Transverse colon (tissue), 4 donors: Measurements from ENCODE around the gene GCC2. TPM values are rescaled to one million over a fixed set of nuclear protein-coding genes. Genes with fewer than 3 reads are reported as not detected.

Experiments used
- DNase-seq: peaks from one replicate; pipeline ENCODE4 v3.0.0-alpha.2; 2019
- H3K27ac ChIP-seq, 4 donors: fragments of 200-600 bp; sonication (generic); 2 replicates each; pipeline ENCODE4 v1.5.1; 2016 to 2018; ENCODE audit warnings: inconsistent platforms in 4 of 4
- H3K27me3 ChIP-seq: fragments of 200-600 bp; sonication (generic); 2 replicates; pipeline ENCODE4 v1.5.1; 2017; ENCODE audit warnings: inconsistent platforms
- H3K36me3 ChIP-seq, 4 donors: fragments of 200-600 bp; sonication (generic); 2 replicates each; pipeline ENCODE4 v1.5.1; 2017 to 2019; ENCODE audit warnings: inconsistent platforms in 4 of 4
- H3K4me1 ChIP-seq, 4 donors: fragments of 200-600 bp; sonication (generic); 2 replicates each; pipeline ENCODE4 v1.5.1; 2017 to 2020; ENCODE audit warnings: inconsistent platforms in 4 of 4
- H3K4me3 ChIP-seq, 4 donors: fragments of 200-600 bp; sonication (generic); 1 replicate in 1 of 4; 2 replicates in 3 of 4; pipeline versions ENCODE4 v1.5.1 to v1.6.1; 2017 to 2019; ENCODE audit warnings: inconsistent platforms in 4 of 4
- H3K9me3 ChIP-seq, 2 donors: fragments of 200-600 bp; sonication (generic); 2 replicates each; pipeline ENCODE4 v1.5.1; 2017 to 2019; ENCODE audit warnings: inconsistent platforms in 2 of 2
- EP300 ChIP-seq: sonication (generic); formaldehyde crosslinking; IDR thresholded peaks from one replicate; pipeline ENCODE4 v1.6.1; 2017; ENCODE audit warnings: antibody characterized with exemption, low read depth
- POLR2A ChIP-seq: fragments of 450-650 bp; IDR thresholded peaks from one replicate; pipeline ENCODE4 v1.6.1; 2016; ENCODE audit warnings: antibody characterized with exemption, mild to moderate bottlenecking, moderate library complexity
- POLR2AphosphoS5 ChIP-seq, 3 donors: sonication (generic); formaldehyde crosslinking; IDR thresholded peaks; one replicate each; pipeline ENCODE4 v1.6.1; 2016; ENCODE audit warnings: antibody characterized with exemption in 3 of 3
- WGBS, 2 donors: methylation state at CpG; one replicate each; pipeline ENCODE4 v1.1.5; 2018; ENCODE audit warnings: low coverage in 1 of 2; 5-methylcytosine and 5-hydroxymethylcytosine counted together
- in situ Hi-C, 4 donors: fragments of 200-750 bp; cut with MboI; loops; one replicate each; pipeline versions ENCODE4 v1.15.0 to v1.15.1; 2017; ENCODE audit warnings: low sequenced_read_pairs in 3 of 4, low pct_ligation_motif_present in 1 of 4, low pct_unique_long_range_greater_than_20kb in 1 of 4
- intact Hi-C: fragments of 100-400 bp; cut with DNase I; formaldehyde crosslinking; loops from one replicate; pipeline ENCODE4 v1.15.1; 2023; ENCODE audit warnings: low total_unique reads
- total RNA-seq, 4 donors: library from RNA; depleted of rRNA; stranded (reverse); fragments of >200 nt; gene quantifications; one replicate each; pipeline ENCODE4 v1.1.0, GENCODE V29; 2016
- TF ChIP-seq, protein P1 (sequence below), 5 experiments: fragments of 200-600 bp in 3 of 5; fragments of 450-650 bp in 2 of 5; sonication (generic) in 3 of 5; IDR thresholded peaks; 1 replicate in 2 of 5; 2 replicates in 3 of 5; pipeline ENCODE4 v1.5.1; 2016 to 2017; ENCODE audit warnings: antibody characterized with exemption in 5 of 5, inconsistent platforms in 3 of 5, mild to moderate bottlenecking in 2 of 5, moderate library complexity in 1 of 5

GCC2 gene
- total RNA-seq, 4 donors from 2014 or later, result 27.5 to 120 (median 75.9) TPM

DNA sequence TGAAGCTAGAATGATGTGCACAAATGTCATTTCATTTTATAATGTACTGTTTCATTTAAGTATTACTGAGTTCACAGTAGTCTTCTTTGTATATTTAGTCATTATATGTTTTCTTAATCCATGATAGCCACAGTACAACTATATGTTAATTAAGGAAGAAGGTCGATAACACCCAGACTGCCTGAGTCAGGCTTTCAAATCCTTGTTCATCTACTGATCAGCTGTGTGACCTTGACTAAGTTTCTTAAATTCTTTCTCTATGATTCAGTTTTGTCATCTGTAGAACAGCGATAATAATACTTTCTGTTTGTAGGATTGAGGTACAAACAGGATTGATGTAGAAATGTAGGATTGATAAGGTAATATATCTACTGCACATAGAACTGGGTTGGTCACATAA lies 5.4 kb downstream of the GCC2 start:
- H3K36me3 ChIP-seq, result peaks cover 0 to 67% (median 26%) of the 10 kb centered on the region in 4 donors
- H3K4me3 ChIP-seq, result no peak overlapping the region
- in situ Hi-C loops, result loop anchor here in 1 of 4 donors (25.0 kb wide), 1 partner anchor 133 kb away; no protein-coding TSS in a partner anchor
- no peak overlapping the region for H3K27ac ChIP-seq
- intact Hi-C loops, result no loop called here
- H3K9me3 ChIP-seq, result peaks cover 4% of the 10 kb centered on the region in 2 donors
- peaks cover 0 to 32% (median 14%) of the 10 kb centered on the region in 4 donors for H3K4me1 ChIP-seq
- 85 to 88% methylated on average over 2 of the region's 2 CpGs for WGBS, 2 donors
- H3K27me3 ChIP-seq, result no peaks in the 10 kb centered on the region
- no peak for DNase-seq
- TF ChIP-seq, protein P1, sequence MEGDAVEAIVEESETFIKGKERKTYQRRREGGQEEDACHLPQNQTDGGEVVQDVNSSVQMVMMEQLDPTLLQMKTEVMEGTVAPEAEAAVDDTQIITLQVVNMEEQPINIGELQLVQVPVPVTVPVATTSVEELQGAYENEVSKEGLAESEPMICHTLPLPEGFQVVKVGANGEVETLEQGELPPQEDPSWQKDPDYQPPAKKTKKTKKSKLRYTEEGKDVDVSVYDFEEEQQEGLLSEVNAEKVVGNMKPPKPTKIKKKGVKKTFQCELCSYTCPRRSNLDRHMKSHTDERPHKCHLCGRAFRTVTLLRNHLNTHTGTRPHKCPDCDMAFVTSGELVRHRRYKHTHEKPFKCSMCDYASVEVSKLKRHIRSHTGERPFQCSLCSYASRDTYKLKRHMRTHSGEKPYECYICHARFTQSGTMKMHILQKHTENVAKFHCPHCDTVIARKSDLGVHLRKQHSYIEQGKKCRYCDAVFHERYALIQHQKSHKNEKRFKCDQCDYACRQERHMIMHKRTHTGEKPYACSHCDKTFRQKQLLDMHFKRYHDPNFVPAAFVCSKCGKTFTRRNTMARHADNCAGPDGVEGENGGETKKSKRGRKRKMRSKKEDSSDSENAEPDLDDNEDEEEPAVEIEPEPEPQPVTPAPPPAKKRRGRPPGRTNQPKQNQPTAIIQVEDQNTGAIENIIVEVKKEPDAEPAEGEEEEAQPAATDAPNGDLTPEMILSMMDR (IDR thresholded peaks at IDR 0.05), result no peak
- TF ChIP-seq POLR2AphosphoS5 (IDR thresholded peaks at IDR 0.05) (no peak), POLR2A (no peak), EP300 (no peak)

DNA sequence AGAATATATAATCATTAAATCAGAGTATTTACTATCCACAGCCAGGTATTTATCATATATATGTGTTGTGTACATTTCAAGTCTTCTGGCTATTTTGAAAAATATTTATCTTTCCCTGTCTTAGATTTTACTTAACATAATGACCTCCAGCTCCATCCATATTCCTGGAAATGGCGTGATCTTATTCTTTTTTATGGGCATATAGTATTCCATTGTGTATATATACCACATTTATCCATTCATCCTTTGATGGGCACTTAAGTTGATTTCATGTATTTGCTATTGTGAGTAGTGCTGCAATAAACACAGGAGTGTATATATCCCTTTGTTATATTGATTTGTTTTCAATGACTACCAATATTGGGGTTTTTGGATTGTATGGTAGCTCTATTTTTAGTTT lies 6.6 kb downstream of the GCC2 start:
- Histone ChIP-seq H3K27me3 (no peaks in the 10 kb centered on the region), H3K9me3 (peaks cover 4% of the 10 kb centered on the region in 2 donors), H3K4me1 (peaks cover 0 to 32% (median 5%) of the 10 kb centered on the region in 4 donors), H3K36me3 (peaks cover 0 to 67% (median 26%) of the 10 kb centered on the region in 4 donors), H3K4me3 (no peak overlapping the region), H3K27ac (no peak overlapping the region)
- DNase-seq, result no peak
- in situ Hi-C loops, result loop anchor here in 1 of 4 donors (25.0 kb wide), 1 partner anchor 132 kb away; no protein-coding TSS in a partner anchor
- intact Hi-C loops, result no loop called here
- TF ChIP-seq POLR2AphosphoS5 (IDR thresholded peaks at IDR 0.05), result no peak
- TF ChIP-seq POLR2A, result no peak
- TF ChIP-seq, protein P1 (IDR thresholded peaks at IDR 0.05), result no peak
- TF ChIP-seq EP300, result no peak
- 92 to 96% methylated on average over 1 of the region's 1 CpG for WGBS, 2 donors

DNA sequence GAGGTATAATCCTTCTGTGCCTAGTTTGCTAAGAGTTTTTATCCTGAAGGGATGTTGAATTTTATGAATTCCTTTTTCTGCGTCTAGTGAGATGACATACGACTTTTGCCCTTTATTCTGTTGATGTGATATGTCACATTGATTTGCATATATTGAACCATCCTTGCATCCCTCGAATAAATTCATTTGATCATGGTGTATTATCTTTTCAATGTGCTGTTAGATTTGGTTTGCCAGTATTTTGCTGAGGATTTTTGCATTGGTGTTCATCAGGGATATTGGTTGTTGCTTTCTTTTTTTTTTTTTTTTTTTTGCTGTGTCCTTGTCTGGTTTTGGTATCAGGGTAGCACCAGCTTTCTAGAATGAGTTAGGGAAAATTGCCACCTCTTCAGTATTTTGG lies 9.1 kb downstream of the GCC2 start:
- intact Hi-C loops, result no loop called here
- WGBS, 2 donors, result 92% methylated on average over 3 of the region's 3 CpGs

DNA sequence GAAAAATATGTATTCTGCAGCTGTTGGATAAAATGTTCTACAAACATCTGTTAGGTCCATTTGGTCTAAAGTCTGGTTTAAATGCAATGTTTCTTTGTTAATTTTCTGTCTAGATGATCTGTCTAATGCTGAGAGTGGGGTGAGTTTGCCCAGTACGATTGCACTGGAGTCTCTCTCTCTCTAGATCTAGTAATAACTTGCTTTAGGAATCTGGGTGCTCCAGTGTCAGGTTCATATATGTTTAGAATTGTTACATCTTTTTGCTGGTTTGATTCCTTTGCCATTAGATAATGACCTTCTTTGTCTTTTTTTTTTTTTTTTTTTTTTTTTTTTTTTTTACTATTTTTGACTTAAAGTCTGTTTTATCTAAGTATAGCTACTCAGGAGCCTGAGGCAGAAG lies 10.4 kb downstream of the GCC2 start:
- no peak overlapping the region for H3K27ac ChIP-seq
- H3K27me3 ChIP-seq, result no peaks in the 10 kb centered on the region
- in situ Hi-C loops, result loop anchor here in 1 of 4 donors (25.0 kb wide), 1 partner anchor 128 kb away; no protein-coding TSS in a partner anchor
- TF ChIP-seq POLR2AphosphoS5 (IDR thresholded peaks at IDR 0.05) (no peak), EP300 (no peak), POLR2A (no peak)
- TF ChIP-seq, protein P1 (IDR thresholded peaks at IDR 0.05), result no peak
- intact Hi-C loops, result no loop called here
- DNase-seq, result no peak
- peaks cover 0 to 15% (median 0%) of the 10 kb centered on the region in 4 donors for H3K4me1 ChIP-seq
- WGBS, 2 donors, result 76 to 100% methylated on average over 1 of the region's 1 CpG
- H3K4me3 ChIP-seq, result no peak overlapping the region
- peaks cover 0 to 69% (median 24%) of the 10 kb centered on the region in 4 donors for H3K36me3 ChIP-seq
- H3K9me3 ChIP-seq, result peaks cover 4% of the 10 kb centered on the region in 2 donors

More for the DNA sequence above, 9.1 kb downstream of the GCC2 start:
- no peak for DNase-seq
- H3K27ac ChIP-seq, result no peak overlapping the region
- H3K4me1 ChIP-seq, result peaks cover 0 to 15% (median 0%) of the 10 kb centered on the region in 4 donors
- no peak overlapping the region for H3K4me3 ChIP-seq
- peaks cover 4% of the 10 kb centered on the region in 2 donors for H3K9me3 ChIP-seq
- in situ Hi-C loops, result loop anchor here in 1 of 4 donors (25.0 kb wide), 1 partner anchor 129 kb away; no protein-coding TSS in a partner anchor
- peaks cover 0 to 80% (median 26%) of the 10 kb centered on the region in 4 donors for H3K36me3 ChIP-seq
- no peaks in the 10 kb centered on the region for H3K27me3 ChIP-seq
- no peak for TF ChIP-seq EP300
